Panc1 (cell line): Measurements from ENCODE around the gene KIAA1755. TPM values are rescaled to one million over a fixed set of nuclear protein-coding genes. Genes with fewer than 3 reads are reported as not detected.

ENCODE experiments used
- ATAC-seq: fragments of 200-7000 bp; cut with Tn5 transposase; 2 replicates; pipeline ENCODE4 v1.9.1; 2020; ENCODE audit warnings: mild to moderate bottlenecking, moderate library complexity
- BruUV-seq: library from RNA; stranded (reverse); fragments of 400-500 nt; replicated peaks from 2 replicates; lab custom pipeline; 2021; lab: Mats Ljungman, UMichigan
- CTCF ChIA-PET: fragments of 300-600 bp; sonication (Branson Sonifier 250); formaldehyde crosslinking; loops from one replicate; lab custom pipeline; 2022; ENCODE audit warnings: antibody characterized with exemption; lab: Charles Lee
- POLR2A ChIA-PET: fragments of 300-600 bp; sonication (Branson Sonifier 250); formaldehyde crosslinking; loops from one replicate; lab custom pipeline; 2022; ENCODE audit warnings: antibody characterized with exemption; lab: Charles Lee
- DNase-seq: peaks from one replicate; pipeline ENCODE4 v3.0.0-alpha.2; 2010; ENCODE audit warnings: low read depth, low spot score
- H3K27ac ChIP-seq: 2 replicates; pipeline ENCODE4 v1.5.1; 2011; ENCODE audit warnings: mild to moderate bottlenecking, low read length, inconsistent platforms
- H3K27me3 ChIP-seq: fragments of 200-500 bp; sonication (Bioruptor generic); 2 replicates; pipeline ENCODE4 v1.6.0; 2014; ENCODE audit warnings: low read length, inconsistent platforms; ENCODE audit not compliant: control insufficient read depth, insufficient read depth
- H3K36me3 ChIP-seq: fragments of 200-500 bp; sonication (Bioruptor generic); 2 replicates; pipeline ENCODE4 v1.5.1; 2014; ENCODE audit warnings: inconsistent platforms, mild to moderate bottlenecking, low read length, moderate library complexity; ENCODE audit not compliant: control insufficient read depth, insufficient read depth
- H3K4me1 ChIP-seq: 2 replicates; pipeline ENCODE4 v1.5.1; 2011; ENCODE audit warnings: inconsistent platforms, mild to moderate bottlenecking, low read length, moderate library complexity; ENCODE audit not compliant: control insufficient read depth, insufficient read depth
- H3K4me3 ChIP-seq, 2 experiments: 2 replicates each; pipeline ENCODE4 v1.5.1; 2011 to 2012; ENCODE audit warnings: low read depth in 2 of 2, low read length in 2 of 2, mild to moderate bottlenecking in 2 of 2, inconsistent platforms in 1 of 2, moderate library complexity in 1 of 2
- H3K9me3 ChIP-seq: fragments of 200-500 bp; sonication (Bioruptor generic); 2 replicates; pipeline ENCODE4 v1.5.1; 2014; ENCODE audit warnings: low read depth, mild to moderate bottlenecking, inconsistent platforms, low read length, moderate library complexity; ENCODE audit not compliant: control insufficient read depth, insufficient read depth
- POLR2AphosphoS5 ChIP-seq: IDR thresholded peaks from 2 replicates; pipeline ENCODE4 v1.6.1; 2012; ENCODE audit warnings: mild to moderate bottlenecking, low read depth, low read length, moderate library complexity
- SIN3A ChIP-seq: IDR thresholded peaks from 2 replicates; pipeline ENCODE4 v1.6.1; 2012; ENCODE audit warnings: low read depth, mild to moderate bottlenecking, low read length, moderate library complexity, borderline replicate concordance; ENCODE audit not compliant: insufficient read depth
- TCF7L2 ChIP-seq: IDR thresholded peaks from 2 replicates; pipeline ENCODE4 v1.6.1; 2011; ENCODE audit warnings: mild to moderate bottlenecking, low read depth, low read length, inconsistent platforms
- in situ Hi-C: cut with HindIII; loops from 2 replicates; pipeline ENCODE4 v1.10.0; 2016; ENCODE audit warnings: low sequenced_read_pairs, low pct_unique_long_range_greater_than_20kb
- intact Hi-C: fragments of 100-400 bp; cut with micrococcal nuclease; formaldehyde crosslinking; loops from one replicate; pipeline ENCODE4 v1.10.0; 2022; ENCODE audit not compliant: unreplicated experiment
- total RNA-seq: library from RNA; stranded (reverse); gene quantifications from one replicate; pipeline ENCODE4 v1.2.1, GENCODE V29; 2021; ENCODE audit not compliant: unreplicated experiment
- TF ChIP-seq, protein P1 (sequence below): fragments of 450-650 bp; IDR thresholded peaks from 2 replicates; pipeline ENCODE4 v1.5.1; 2017; ENCODE audit warnings: mild to moderate bottlenecking
- TF ChIP-seq, protein P2 (sequence below), 2 experiments: IDR thresholded peaks; 2 replicates each; pipeline ENCODE4 v1.6.1; 2011 to 2012; ENCODE audit warnings: low read depth in 2 of 2, control low read depth in 1 of 2, low read length in 1 of 2, mild to moderate bottlenecking in 1 of 2, moderate library complexity in 1 of 2; ENCODE audit not compliant: insufficient read depth in 1 of 2

KIAA1755 gene
- total RNA-seq, 1 experiment from 2014 or later: 0.08 TPM

DNA sequence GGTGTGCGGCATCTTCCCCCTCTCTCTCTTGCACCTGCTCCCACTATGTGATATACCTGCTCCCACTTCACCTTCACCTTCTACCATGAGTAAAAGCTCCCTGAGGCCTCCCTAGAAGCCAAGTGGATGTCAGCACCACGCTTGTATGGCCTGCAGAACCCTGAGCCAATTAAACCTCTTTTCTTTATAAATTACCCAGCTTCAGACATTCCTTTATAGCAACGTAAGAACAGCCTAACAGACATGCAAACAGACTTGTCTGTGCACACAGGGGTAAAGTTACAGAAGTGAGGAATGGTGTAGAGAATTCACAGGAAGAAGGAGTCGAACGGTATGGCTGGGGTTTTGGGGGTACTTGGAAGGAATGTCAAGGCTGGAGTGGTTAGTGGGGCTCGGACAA, 80.7 kb downstream of the KIAA1755 start:
- CTCF ChIA-PET: no interaction called here
- intact Hi-C loops: no loop called here
- no peak overlapping the region for H3K27ac ChIP-seq

DNA sequence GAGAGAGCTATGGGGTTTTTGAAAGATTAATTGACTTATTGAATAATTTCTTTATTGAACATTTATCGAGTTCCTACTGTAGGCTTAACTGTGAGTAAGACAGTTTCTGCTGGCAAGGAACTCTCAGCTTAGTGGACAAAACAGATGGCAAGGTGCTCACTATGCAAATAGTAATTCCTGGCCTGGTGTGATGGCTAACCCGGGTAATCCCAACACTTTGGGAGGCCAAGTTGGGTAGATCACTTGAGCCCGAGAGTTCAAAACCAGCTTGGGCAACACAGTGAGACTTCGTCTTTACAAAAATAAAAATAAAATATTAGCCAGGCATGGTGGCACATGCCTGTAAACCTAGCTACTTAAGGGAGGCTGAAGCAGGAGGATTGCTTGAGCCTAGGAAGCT, 82.0 kb downstream of the KIAA1755 start:
- DNase-seq: no peak
- intact Hi-C loops: no loop called here
- no TSS peak for BruUV-seq

More for the DNA sequence above, 80.7 kb downstream of the KIAA1755 start:
- POLR2A ChIA-PET: no interaction called here
- Histone ChIP-seq H3K9me3 (no peaks in the 10 kb centered on the region), H3K27me3 (no peaks in the 10 kb centered on the region), H3K4me1 (no peaks in the 10 kb centered on the region), H3K36me3 (no peaks in the 10 kb centered on the region), H3K4me3 (no peak overlapping the region)
- DNase-seq (no peak), ATAC-seq (no peak)
- no TSS peak for BruUV-seq
- in situ Hi-C loops: no loop called here
- TF ChIP-seq, protein P1, sequence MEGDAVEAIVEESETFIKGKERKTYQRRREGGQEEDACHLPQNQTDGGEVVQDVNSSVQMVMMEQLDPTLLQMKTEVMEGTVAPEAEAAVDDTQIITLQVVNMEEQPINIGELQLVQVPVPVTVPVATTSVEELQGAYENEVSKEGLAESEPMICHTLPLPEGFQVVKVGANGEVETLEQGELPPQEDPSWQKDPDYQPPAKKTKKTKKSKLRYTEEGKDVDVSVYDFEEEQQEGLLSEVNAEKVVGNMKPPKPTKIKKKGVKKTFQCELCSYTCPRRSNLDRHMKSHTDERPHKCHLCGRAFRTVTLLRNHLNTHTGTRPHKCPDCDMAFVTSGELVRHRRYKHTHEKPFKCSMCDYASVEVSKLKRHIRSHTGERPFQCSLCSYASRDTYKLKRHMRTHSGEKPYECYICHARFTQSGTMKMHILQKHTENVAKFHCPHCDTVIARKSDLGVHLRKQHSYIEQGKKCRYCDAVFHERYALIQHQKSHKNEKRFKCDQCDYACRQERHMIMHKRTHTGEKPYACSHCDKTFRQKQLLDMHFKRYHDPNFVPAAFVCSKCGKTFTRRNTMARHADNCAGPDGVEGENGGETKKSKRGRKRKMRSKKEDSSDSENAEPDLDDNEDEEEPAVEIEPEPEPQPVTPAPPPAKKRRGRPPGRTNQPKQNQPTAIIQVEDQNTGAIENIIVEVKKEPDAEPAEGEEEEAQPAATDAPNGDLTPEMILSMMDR: no peak
- TF ChIP-seq SIN3A (no peak), TCF7L2 (no peak), POLR2AphosphoS5 (no peak)
- TF ChIP-seq, protein P2, sequence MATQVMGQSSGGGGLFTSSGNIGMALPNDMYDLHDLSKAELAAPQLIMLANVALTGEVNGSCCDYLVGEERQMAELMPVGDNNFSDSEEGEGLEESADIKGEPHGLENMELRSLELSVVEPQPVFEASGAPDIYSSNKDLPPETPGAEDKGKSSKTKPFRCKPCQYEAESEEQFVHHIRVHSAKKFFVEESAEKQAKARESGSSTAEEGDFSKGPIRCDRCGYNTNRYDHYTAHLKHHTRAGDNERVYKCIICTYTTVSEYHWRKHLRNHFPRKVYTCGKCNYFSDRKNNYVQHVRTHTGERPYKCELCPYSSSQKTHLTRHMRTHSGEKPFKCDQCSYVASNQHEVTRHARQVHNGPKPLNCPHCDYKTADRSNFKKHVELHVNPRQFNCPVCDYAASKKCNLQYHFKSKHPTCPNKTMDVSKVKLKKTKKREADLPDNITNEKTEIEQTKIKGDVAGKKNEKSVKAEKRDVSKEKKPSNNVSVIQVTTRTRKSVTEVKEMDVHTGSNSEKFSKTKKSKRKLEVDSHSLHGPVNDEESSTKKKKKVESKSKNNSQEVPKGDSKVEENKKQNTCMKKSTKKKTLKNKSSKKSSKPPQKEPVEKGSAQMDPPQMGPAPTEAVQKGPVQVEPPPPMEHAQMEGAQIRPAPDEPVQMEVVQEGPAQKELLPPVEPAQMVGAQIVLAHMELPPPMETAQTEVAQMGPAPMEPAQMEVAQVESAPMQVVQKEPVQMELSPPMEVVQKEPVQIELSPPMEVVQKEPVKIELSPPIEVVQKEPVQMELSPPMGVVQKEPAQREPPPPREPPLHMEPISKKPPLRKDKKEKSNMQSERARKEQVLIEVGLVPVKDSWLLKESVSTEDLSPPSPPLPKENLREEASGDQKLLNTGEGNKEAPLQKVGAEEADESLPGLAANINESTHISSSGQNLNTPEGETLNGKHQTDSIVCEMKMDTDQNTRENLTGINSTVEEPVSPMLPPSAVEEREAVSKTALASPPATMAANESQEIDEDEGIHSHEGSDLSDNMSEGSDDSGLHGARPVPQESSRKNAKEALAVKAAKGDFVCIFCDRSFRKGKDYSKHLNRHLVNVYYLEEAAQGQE (IDR thresholded peaks at IDR 0.05; ENCODE audit: insufficient read depth in 1 of 2, low read depth in 2 of 2, low read length in 1 of 2): no peak

More for the DNA sequence above, 82.0 kb downstream of the KIAA1755 start:
- in situ Hi-C loops: no loop called here
- CTCF ChIA-PET: no interaction called here
- POLR2A ChIA-PET: no interaction called here
- ATAC-seq: no peak
- H3K4me1 ChIP-seq: no peaks in the 10 kb centered on the region; the same call in 1 of the 2 replicates
- no peaks in the 10 kb centered on the region for H3K36me3 ChIP-seq
- H3K4me3 ChIP-seq: no peak overlapping the region
- TF ChIP-seq, protein P1: no peak
- no peak for TF ChIP-seq TCF7L2
- TF ChIP-seq POLR2AphosphoS5: no peak
- TF ChIP-seq SIN3A: no peak
- TF ChIP-seq, protein P2 (IDR thresholded peaks at IDR 0.05; ENCODE audit: insufficient read depth in 1 of 2, low read depth in 2 of 2, low read length in 1 of 2): no peak
- H3K9me3 ChIP-seq: no peaks in the 10 kb centered on the region
- H3K27me3 ChIP-seq: no peaks in the 10 kb centered on the region
- no peak overlapping the region for H3K27ac ChIP-seq
